HepG2 (cell line): ENCODE measurements around the gene MOK. TPM values are rescaled to one million over a fixed set of nuclear protein-coding genes. Genes with fewer than 3 reads are reported as not detected.

Source experiments
- ATF1 ChIP-seq: IDR thresholded peaks from 2 replicates; pipeline ENCODE4 v1.6.1; 2016; ENCODE audit warnings: mild to moderate bottlenecking, control low read depth
- CENPT ChIP-seq: sonication (generic); formaldehyde crosslinking; IDR thresholded peaks from 2 replicates; pipeline ENCODE4 v1.8.0; 2022; ENCODE audit warnings: low read depth, mild to moderate bottlenecking, moderate library complexity, missing genetic modification reagents
- CTCF ChIP-seq: sonication (generic); formaldehyde crosslinking; IDR thresholded peaks from 2 replicates; pipeline ENCODE4 v1.5.0; 2020; ENCODE audit warnings: mild to moderate bottlenecking, missing genetic modification reagents, moderate library complexity
- HDAC1 ChIP-seq: sonication (generic); formaldehyde crosslinking; IDR thresholded peaks from 2 replicates; pipeline ENCODE4 v1.5.1; 2020; ENCODE audit warnings: mild to moderate bottlenecking, missing genetic modification reagents
- KLF6 ChIP-seq: IDR thresholded peaks from 2 replicates; pipeline ENCODE4 v1.8.0; 2016; ENCODE audit warnings: missing biosample characterization, missing genetic modification reagents
- MYC ChIP-seq: sonication (generic); formaldehyde crosslinking; IDR thresholded peaks from 2 replicates; pipeline ENCODE4 v1.9.0; 2021; ENCODE audit warnings: missing genetic modification reagents, borderline replicate concordance
- PHF21A ChIP-seq: sonication (generic); formaldehyde crosslinking; IDR thresholded peaks from 2 replicates; pipeline ENCODE4 v1.5.0; 2020; ENCODE audit warnings: mild to moderate bottlenecking, missing genetic modification reagents
- RERE ChIP-seq: IDR thresholded peaks from 2 replicates; pipeline ENCODE4 v1.6.1; 2016; ENCODE audit warnings: low read depth, missing genetic modification reagents, missing compliant biosample characterization
- TBX2 ChIP-seq: sonication (generic); formaldehyde crosslinking; IDR thresholded peaks from 2 replicates; pipeline ENCODE4 v1.5.0; 2020; ENCODE audit warnings: missing genetic modification reagents, mild to moderate bottlenecking, borderline replicate concordance
- THAP8 ChIP-seq: sonication (generic); formaldehyde crosslinking; IDR thresholded peaks from 2 replicates; pipeline ENCODE4 v1.5.1; 2020; ENCODE audit warnings: missing genetic modification reagents, mild to moderate bottlenecking, borderline replicate concordance
- THRA ChIP-seq: sonication (generic); formaldehyde crosslinking; IDR thresholded peaks from 2 replicates; pipeline ENCODE4 v1.4.0; 2020; ENCODE audit warnings: missing genetic modification reagents, borderline replicate concordance
- TOPORS ChIP-seq: sonication (generic); formaldehyde crosslinking; IDR thresholded peaks from 2 replicates; pipeline ENCODE4 v1.8.0; 2023; ENCODE audit warnings: mild to moderate bottlenecking, missing genetic modification reagents
- ZIK1 ChIP-seq: sonication (generic); formaldehyde crosslinking; IDR thresholded peaks from 2 replicates; pipeline ENCODE4 v1.5.0; 2020; ENCODE audit warnings: mild to moderate bottlenecking, low read depth, missing genetic modification reagents, borderline replicate concordance
- ZKSCAN8 ChIP-seq: IDR thresholded peaks from 2 replicates; pipeline ENCODE4 v1.6.1; 2016; ENCODE audit warnings: borderline replicate concordance, missing genetic modification reagents, missing compliant biosample characterization
- ZNF160 ChIP-seq: sonication (generic); formaldehyde crosslinking; IDR thresholded peaks from 2 replicates; pipeline ENCODE4 v1.8.0; 2022; ENCODE audit warnings: mild to moderate bottlenecking, inconsistent platforms, missing genetic modification reagents
- ZNF362 ChIP-seq: sonication (generic); formaldehyde crosslinking; IDR thresholded peaks from 2 replicates; pipeline ENCODE4 v1.4.0; 2020; ENCODE audit warnings: missing genetic modification reagents, mild to moderate bottlenecking, borderline replicate concordance
- ZNF691 ChIP-seq: sonication (generic); formaldehyde crosslinking; IDR thresholded peaks from 2 replicates; pipeline ENCODE4 v1.4.0; 2020; ENCODE audit warnings: missing genetic modification reagents, low read depth, mild to moderate bottlenecking, borderline replicate concordance
- ZNF720 ChIP-seq: sonication (generic); formaldehyde crosslinking; IDR thresholded peaks from 2 replicates; pipeline ENCODE4 v1.4.0; 2020; ENCODE audit warnings: missing genetic modification reagents
- polyA plus RNA-seq, 8 experiments: library from polyadenylated mRNA; depleted of rRNA in 3 of 8; stranded (reverse) in 7 of 8; unstranded in 1 of 8; fragments of >200 nt; fragmentation: Illumina TruSeq in 4 of 8; extraction: Trizol in 4 of 8; gene quantifications; 2 replicates each; pipeline versions ENCODE4 v1.2.1 to v1.2.3, GENCODE V29; 2011 to 2016; ENCODE audit warnings: low read depth in 4 of 8, missing spikeins in 1 of 8, mixed read lengths in 1 of 8; ENCODE audit not compliant: insufficient read depth in 1 of 8
- total RNA-seq, 5 experiments: library from RNA; depleted of rRNA; stranded (reverse); fragments of >200 nt; fragmentation: Illumina TruSeq; extraction: Trizol; gene quantifications; 2 replicates each; pipeline ENCODE4 v1.2.3, GENCODE V29; 2016; ENCODE audit warnings: low read depth in 1 of 5

Gene MOK
- total and polyA plus RNA-seq, 2 of the 13 experiments (the other 11 are each of a cell fraction or from before 2014, with no cell fraction given), result 15.3 to 16.9 TPM

- TF ChIP-seq ZIK1, result no peak
- no peak for TF ChIP-seq CENPT (CRISPR knock-in tag)
- TF ChIP-seq TBX2, result peak; percentile 65
- peak; percentile 44; the same call in 1 of the 2 replicates for TF ChIP-seq PHF21A (CRISPR knock-in tag)
- no peak for TF ChIP-seq ZNF160
- TF ChIP-seq ZNF362 (CRISPR knock-in tag), result peak; percentile 38; the same call in 1 of the 2 replicates
- peak; percentile 49; the same call in 1 of the 2 replicates for TF ChIP-seq MYC
- peak; percentile 54; the same call in 1 of the 2 replicates for TF ChIP-seq HDAC1 (CRISPR knock-in tag)
- peak; percentile 19; the same call in 1 of the 2 replicates for TF ChIP-seq KLF6
- TF ChIP-seq RERE (CRISPR knock-in tag), result peak; percentile 47; the same call in 1 of the 2 replicates
- TF ChIP-seq ZNF720, result no peak
- TF ChIP-seq ZNF691 (CRISPR knock-in tag), result no peak
- no peak for TF ChIP-seq ATF1 (CRISPR knock-in tag)
- peak; percentile 37; the same call in 1 of the 2 replicates for TF ChIP-seq THRA
- TF ChIP-seq THAP8 (CRISPR knock-in tag), result no peak
- peak; percentile 59 for TF ChIP-seq CTCF (CRISPR knock-in tag)
- no peak for TF ChIP-seq TOPORS (CRISPR knock-in tag)
- TF ChIP-seq ZKSCAN8, result no peak
Observed at GRCh38 chr14:102185360-102185759, 119.6 kb downstream of the MOK start (continued).
